Measurements from ENCODE around the gene SF3B2. TPM values are rescaled to one million over a fixed set of nuclear protein-coding genes. Genes with fewer than 3 reads are reported as not detected.
"Not testable (repeated sequence)": the region's sequence is repeated elsewhere in the genome, so short reads cannot be mapped to it uniquely, and the experiment has no call there.

Gene SF3B2
- polyA plus RNA-seq, 3 donors, result 32.1 to 107 (median 52.6) TPM

DNA sequence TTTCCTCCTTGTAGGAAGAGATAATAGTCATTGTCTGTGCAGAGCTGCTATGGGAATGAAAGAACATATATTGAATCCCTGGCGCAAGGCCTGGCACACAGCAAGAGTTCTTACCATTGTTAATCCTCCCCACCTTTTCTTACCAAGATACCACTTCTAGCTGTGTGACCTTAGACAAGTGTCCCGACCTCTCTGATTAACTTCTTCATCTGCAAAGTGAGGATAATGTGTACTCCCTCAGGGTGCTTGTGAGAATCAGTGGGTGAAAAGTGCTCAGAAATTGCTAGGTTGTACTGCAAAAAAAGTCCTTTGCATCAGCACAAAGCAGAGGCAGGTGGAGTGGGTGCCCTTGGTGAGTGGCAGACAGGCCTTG, 44.1 kb upstream of the SF3B2 start:
- WGBS (ENCODE audit: insufficient coverage), result no CpG with 5 or more reads among the region's 2 CpGs
- no peak overlapping the region for H3K4me3 Mint-ChIP-seq
- TF ChIP-seq, protein P1, sequence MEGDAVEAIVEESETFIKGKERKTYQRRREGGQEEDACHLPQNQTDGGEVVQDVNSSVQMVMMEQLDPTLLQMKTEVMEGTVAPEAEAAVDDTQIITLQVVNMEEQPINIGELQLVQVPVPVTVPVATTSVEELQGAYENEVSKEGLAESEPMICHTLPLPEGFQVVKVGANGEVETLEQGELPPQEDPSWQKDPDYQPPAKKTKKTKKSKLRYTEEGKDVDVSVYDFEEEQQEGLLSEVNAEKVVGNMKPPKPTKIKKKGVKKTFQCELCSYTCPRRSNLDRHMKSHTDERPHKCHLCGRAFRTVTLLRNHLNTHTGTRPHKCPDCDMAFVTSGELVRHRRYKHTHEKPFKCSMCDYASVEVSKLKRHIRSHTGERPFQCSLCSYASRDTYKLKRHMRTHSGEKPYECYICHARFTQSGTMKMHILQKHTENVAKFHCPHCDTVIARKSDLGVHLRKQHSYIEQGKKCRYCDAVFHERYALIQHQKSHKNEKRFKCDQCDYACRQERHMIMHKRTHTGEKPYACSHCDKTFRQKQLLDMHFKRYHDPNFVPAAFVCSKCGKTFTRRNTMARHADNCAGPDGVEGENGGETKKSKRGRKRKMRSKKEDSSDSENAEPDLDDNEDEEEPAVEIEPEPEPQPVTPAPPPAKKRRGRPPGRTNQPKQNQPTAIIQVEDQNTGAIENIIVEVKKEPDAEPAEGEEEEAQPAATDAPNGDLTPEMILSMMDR (IDR thresholded peaks at IDR 0.05), result no peak

DNA sequence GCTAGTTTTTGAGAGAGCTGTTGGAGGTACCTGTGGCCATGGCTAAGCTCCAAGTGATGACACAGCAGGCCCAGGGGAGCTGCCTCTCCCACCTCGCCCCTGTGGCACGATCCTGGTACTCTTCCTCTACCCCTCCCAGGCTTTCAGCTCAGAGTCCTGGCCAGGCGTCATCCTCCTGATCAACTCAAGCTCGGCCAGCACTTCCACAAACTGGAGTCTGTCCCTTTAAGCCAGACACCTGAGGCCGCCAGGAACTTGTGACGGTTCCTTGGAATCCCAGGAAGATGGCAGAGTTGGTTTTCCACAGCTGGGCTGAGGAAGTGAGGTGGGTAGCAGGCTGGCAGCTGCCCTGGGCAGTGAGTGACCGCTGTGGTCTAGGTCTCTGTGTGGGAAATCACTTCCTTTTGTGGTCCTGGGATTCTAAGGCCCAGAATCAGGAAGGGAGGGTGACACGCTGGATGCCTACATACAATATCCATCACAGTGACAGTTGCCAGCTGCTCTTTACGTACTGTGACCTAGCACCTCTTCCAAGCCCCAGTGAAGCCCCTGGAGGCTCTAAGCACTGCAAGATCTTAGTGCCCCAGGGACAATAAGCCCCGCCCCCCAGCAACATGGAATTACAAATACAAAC, 43.6 kb upstream of the SF3B2 start:
- peaks cover 0 to 5% (median 2%) of the 10 kb centered on the region in 7 donors for H3K9me3 Mint-ChIP-seq
- H3K36me3 Mint-ChIP-seq, result peaks cover 10 to 28% of the 10 kb centered on the region in 2 donors
- peaks cover 22% of the 10 kb centered on the region for H3K4me1 Mint-ChIP-seq
- TF ChIP-seq, protein P1 (IDR thresholded peaks at IDR 0.05), result no peak
- H3K9me3 ChIP-seq (replicated peaks in 1 of 2; ENCODE audit: control insufficient read depth in 1 of 2, insufficient read depth in 1 of 2, low read length in 2 of 2), result no peaks in the 10 kb centered on the region
- peaks cover 22 to 35% (median 34%) of the 10 kb centered on the region in 3 donors for H3K27me3 Mint-ChIP-seq (ENCODE audit: low read depth in 3 of 3)
- no peak overlapping the region for H3K27ac ChIP-seq (ENCODE audit: low read depth in 1 of 2, low read length in 2 of 2)
- H3K4me3 ChIP-seq (replicated peaks in 1 of 3; ENCODE audit: low read depth in 2 of 3, low read length in 3 of 3), result no peak overlapping the region
- peaks cover 10 to 26% of the 10 kb centered on the region in 2 donors for H3K36me3 ChIP-seq (replicated peaks in 1 of 2; ENCODE audit: control insufficient read depth in 1 of 2, insufficient read depth in 2 of 2, low read length in 2 of 2)
- H3K79me2 ChIP-seq (ENCODE audit: insufficient read depth, low read length), result peaks cover 7% of the 10 kb centered on the region
- peak overlapping the region; percentile 23 for H2AFZ ChIP-seq (ENCODE audit: insufficient read depth, low read depth, low read length, poor library complexity, severe bottlenecking)
- peaks cover 21 to 23% of the 10 kb centered on the region in 2 donors for H3K4me1 ChIP-seq (ENCODE audit: control insufficient read depth in 1 of 2, insufficient read depth in 2 of 2, low read length in 2 of 2)
- no peak overlapping the region for H3K27ac Mint-ChIP-seq
- 54% methylated on average over 7 of the region's 10 CpGs for WGBS (ENCODE audit: insufficient coverage)
- no peak overlapping the region for H3K9ac ChIP-seq (ENCODE audit: insufficient read depth, low read length, poor library complexity, severe bottlenecking)
- DNase-seq, result no peak
- H3K4me3 Mint-ChIP-seq, result no peak overlapping the region
- intact Hi-C loops (cut with micrococcal nuclease), result no loop called here
- H3K27me3 ChIP-seq (ENCODE audit: control insufficient read depth in 2 of 2, insufficient read depth in 2 of 2, low read length in 2 of 2), result peaks cover 14 to 23% of the 10 kb centered on the region in 2 donors
- H3K4me2 ChIP-seq (replicated peaks; ENCODE audit: extremely low read depth, low read length, poor library complexity, severe bottlenecking), result no peak overlapping the region
- H4K20me1 ChIP-seq (ENCODE audit: insufficient read depth, low read length), result no peaks in the 10 kb centered on the region

More for the DNA sequence above, 44.1 kb upstream of the SF3B2 start:
- DNase-seq, result no peak
- H3K36me3 Mint-ChIP-seq, result peaks cover 11 to 30% of the 10 kb centered on the region in 2 donors
- Histone ChIP-seq H3K36me3 (replicated peaks in 1 of 2; ENCODE audit: control insufficient read depth in 1 of 2, insufficient read depth in 2 of 2, low read length in 2 of 2) (peaks cover 10 to 26% of the 10 kb centered on the region in 2 donors), H2AFZ (ENCODE audit: insufficient read depth, low read depth, low read length, poor library complexity, severe bottlenecking) (no peak overlapping the region), H3K9me3 (replicated peaks in 1 of 2; ENCODE audit: control insufficient read depth in 1 of 2, insufficient read depth in 1 of 2, low read length in 2 of 2) (no peaks in the 10 kb centered on the region), H3K4me2 (replicated peaks; ENCODE audit: extremely low read depth, low read length, poor library complexity, severe bottlenecking) (no peak overlapping the region), H4K20me1 (ENCODE audit: insufficient read depth, low read length) (peaks cover under 1% of the 10 kb centered on the region), H3K9ac (ENCODE audit: insufficient read depth, low read length, poor library complexity, severe bottlenecking) (no peak overlapping the region), H3K4me1 (ENCODE audit: control insufficient read depth in 1 of 2, insufficient read depth in 2 of 2, low read length in 2 of 2) (peaks cover 20 to 23% of the 10 kb centered on the region in 2 donors), H3K27ac (ENCODE audit: low read depth in 1 of 2, low read length in 2 of 2) (no peak overlapping the region), H3K79me2 (ENCODE audit: insufficient read depth, low read length) (peaks cover 12% of the 10 kb centered on the region), H3K27me3 (ENCODE audit: control insufficient read depth in 2 of 2, insufficient read depth in 2 of 2, low read length in 2 of 2) (peaks cover 14 to 23% of the 10 kb centered on the region in 2 donors), H3K4me3 (replicated peaks in 1 of 3; ENCODE audit: low read depth in 2 of 3, low read length in 3 of 3) (no peak overlapping the region)
- peaks cover 22% of the 10 kb centered on the region for H3K4me1 Mint-ChIP-seq
- peaks cover 22 to 34% (median 33%) of the 10 kb centered on the region in 3 donors for H3K27me3 Mint-ChIP-seq (ENCODE audit: low read depth in 3 of 3)
- no peak overlapping the region for H3K27ac Mint-ChIP-seq
- intact Hi-C loops (cut with micrococcal nuclease), result no loop called here
- H3K9me3 Mint-ChIP-seq, result peaks cover 0 to 5% (median 2%) of the 10 kb centered on the region in 7 donors

DNA sequence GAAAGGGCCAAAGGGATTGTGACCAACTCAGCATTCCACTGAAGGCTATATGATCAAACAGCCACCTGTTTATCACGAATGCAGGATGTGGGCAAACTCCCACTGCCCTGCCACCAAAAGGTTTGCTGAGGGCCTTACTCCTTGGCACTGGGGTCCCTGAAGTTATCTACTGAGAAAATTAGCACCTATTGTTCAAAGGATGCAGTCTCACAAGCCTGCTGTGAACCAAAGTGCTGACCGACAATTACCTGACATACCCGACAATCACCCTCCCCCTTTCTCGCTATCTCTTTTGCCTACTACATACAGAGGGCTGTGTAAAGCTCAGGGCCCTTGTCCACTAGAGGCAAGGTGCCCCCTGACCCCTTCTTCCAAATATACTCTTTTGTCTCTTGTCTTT, 42.1 kb upstream of the SF3B2 start:
- H3K27ac Mint-ChIP-seq; DNase-seq; H2AFZ ChIP-seq (ENCODE audit: insufficient read depth, low read depth, low read length, poor library complexity, severe bottlenecking); H3K4me2 ChIP-seq (replicated peaks; ENCODE audit: extremely low read depth, low read length, poor library complexity, severe bottlenecking); intact Hi-C loops (cut with micrococcal nuclease); H3K9me3 Mint-ChIP-seq; H3K79me2 ChIP-seq (ENCODE audit: insufficient read depth, low read length); H3K4me3 ChIP-seq (replicated peaks in 1 of 3; ENCODE audit: low read depth in 2 of 3, low read length in 3 of 3); H3K27ac ChIP-seq (ENCODE audit: low read depth in 1 of 2, low read length in 2 of 2); H4K20me1 ChIP-seq (ENCODE audit: insufficient read depth, low read length); H3K9me3 ChIP-seq (replicated peaks in 1 of 2; ENCODE audit: control insufficient read depth in 1 of 2, insufficient read depth in 1 of 2, low read length in 2 of 2); H3K9ac ChIP-seq (ENCODE audit: insufficient read depth, low read length, poor library complexity, severe bottlenecking): not testable (repeated sequence)
- H3K27me3 Mint-ChIP-seq (ENCODE audit: low read depth in 3 of 3), result peaks cover 22 to 35% (median 34%) of the 10 kb centered on the region in 3 donors
- H3K4me1 ChIP-seq (ENCODE audit: control insufficient read depth in 1 of 2, insufficient read depth in 2 of 2, low read length in 2 of 2), result peaks cover 35 to 37% of the 10 kb centered on the region in 2 donors
- peaks cover 0 to 12% of the 10 kb centered on the region in 2 donors for H3K36me3 ChIP-seq (replicated peaks in 1 of 2; ENCODE audit: control insufficient read depth in 1 of 2, insufficient read depth in 2 of 2, low read length in 2 of 2)
- WGBS (ENCODE audit: insufficient coverage), result 90% methylated on average over 4 of the region's 4 CpGs
- H3K36me3 Mint-ChIP-seq, result peaks cover 0 to 13% of the 10 kb centered on the region in 2 donors
- peaks cover 35% of the 10 kb centered on the region for H3K4me1 Mint-ChIP-seq
- H3K27me3 ChIP-seq (ENCODE audit: control insufficient read depth in 2 of 2, insufficient read depth in 2 of 2, low read length in 2 of 2), result peaks cover 14 to 23% of the 10 kb centered on the region in 2 donors
- H3K4me3 Mint-ChIP-seq, result peak overlapping the region; percentile 39 to 79

Measured in CD14-positive monocyte (primary cell).